OCI-LY7 (cell line): ENCODE measurements around the gene SLC2A5. TPM values are rescaled to one million over a fixed set of nuclear protein-coding genes. Genes with fewer than 3 reads are reported as not detected.

Experiments
- BruUV-seq: library from RNA; stranded (reverse); fragments of 400-500 nt; replicated peaks from 2 replicates; lab custom pipeline; 2021; lab: Mats Ljungman, UMichigan
- CTCF ChIA-PET: fragments of 300-600 bp; sonication (Branson Sonifier 250); formaldehyde crosslinking; loops from one replicate; lab custom pipeline; 2022; ENCODE audit warnings: antibody characterized with exemption; ENCODE audit not compliant: unreplicated experiment; lab: Charles Lee
- POLR2A ChIA-PET: fragments of 300-600 bp; sonication (Branson Sonifier 250); formaldehyde crosslinking; loops from one replicate; lab custom pipeline; 2022; ENCODE audit warnings: antibody characterized with exemption; lab: Charles Lee
- DNase-seq: peaks from one replicate; pipeline ENCODE4 v3.0.0-alpha.2; 2015; ENCODE audit warnings: low spot score
- H2AFZ ChIP-seq: fragments of 200-600 bp; sonication (generic), shearing (Covaris generic); 2 replicates; pipeline ENCODE4 v1.6.1; 2014; ENCODE audit warnings: mild to moderate bottlenecking, antibody characterized with exemption, low read length, moderate library complexity
- H3K27ac ChIP-seq: fragments of 200-600 bp; sonication (generic); 2 replicates; pipeline ENCODE4 v1.5.1; 2014; ENCODE audit warnings: mixed run types, low read depth, mild to moderate bottlenecking, moderate library complexity, low read length, inconsistent platforms; ENCODE audit not compliant: poor library complexity, severe bottlenecking
- H3K36me3 ChIP-seq: fragments of 200-600 bp; sonication (generic); 2 replicates; pipeline ENCODE4 v1.6.1; 2014; ENCODE audit warnings: mild to moderate bottlenecking, antibody characterized with exemption, low read length, moderate library complexity, mixed read lengths; ENCODE audit not compliant: insufficient read depth
- H3K4me1 ChIP-seq: fragments of 200-600 bp; sonication (generic); 2 replicates; pipeline ENCODE4 v1.5.1; 2014; ENCODE audit warnings: mild to moderate bottlenecking, low read length; ENCODE audit not compliant: insufficient read depth, poor library complexity, severe bottlenecking
- H3K4me2 ChIP-seq: fragments of 200-600 bp; sonication (generic); 2 replicates; pipeline ENCODE4 v1.6.1; 2014; ENCODE audit warnings: mild to moderate bottlenecking, low read length
- H3K4me3 ChIP-seq: fragments of 200-600 bp; sonication (generic); 2 replicates; pipeline ENCODE4 v1.5.1; 2014; ENCODE audit warnings: mild to moderate bottlenecking, low read depth, low read length; ENCODE audit not compliant: poor library complexity, severe bottlenecking
- H3K79me2 ChIP-seq: fragments of 200-600 bp; sonication (generic); 2 replicates; pipeline ENCODE4 v1.6.1; 2016; ENCODE audit warnings: low read depth, mild to moderate bottlenecking, low read length, moderate library complexity, mixed read lengths; ENCODE audit not compliant: insufficient read depth
- H3K9me2 ChIP-seq: fragments of 200-600 bp; sonication (generic); 2 replicates; pipeline ENCODE4 v1.6.1; 2016; ENCODE audit warnings: mild to moderate bottlenecking, low read length, mixed read lengths; ENCODE audit not compliant: insufficient read depth
- H3K9me3 ChIP-seq: fragments of 200-600 bp; sonication (generic); 2 replicates; pipeline ENCODE4 v1.6.1; 2014; ENCODE audit warnings: mild to moderate bottlenecking, mixed run types, low read length, mixed read lengths
- H4K20me1 ChIP-seq: fragments of 200-600 bp; sonication (generic); 2 replicates; pipeline ENCODE4 v1.6.1; 2014; ENCODE audit warnings: mild to moderate bottlenecking, antibody characterized with exemption, low read length, moderate library complexity, mixed read lengths; ENCODE audit not compliant: insufficient read depth
- CTCF ChIP-seq: fragments of 200-600 bp; sonication (generic); conservative IDR thresholded peaks from 2 replicates; pipeline ENCODE4 v1.5.1; 2014; ENCODE audit warnings: mild to moderate bottlenecking, antibody characterized with exemption, low read length, moderate library complexity, mixed read lengths
- EZH2phosphoT487 ChIP-seq: fragments of 200-600 bp; sonication (generic); IDR thresholded peaks from 2 replicates; pipeline ENCODE4 v1.6.1; 2018; ENCODE audit warnings: low read depth, borderline replicate concordance, mild to moderate bottlenecking, mixed run types, antibody characterized with exemption, low read length, moderate library complexity, mixed read lengths
- intact Hi-C: fragments of 100-400 bp; cut with micrococcal nuclease; formaldehyde crosslinking; loops from one replicate; pipeline ENCODE4 v1.10.0; 2022; ENCODE audit not compliant: unreplicated experiment
- total RNA-seq, 2 experiments: library from RNA; depleted of rRNA in 1 of 2; stranded (reverse); fragments of >200 nt in 1 of 2; shearing (Covaris generic) in 1 of 2; gene quantifications; 2 replicates each; pipeline ENCODE4 v1.2.3, GENCODE V29; 2014 to 2022

SLC2A5 gene
- total RNA-seq, 2 experiments from 2014 or later: 112 to 183 TPM

DNA sequence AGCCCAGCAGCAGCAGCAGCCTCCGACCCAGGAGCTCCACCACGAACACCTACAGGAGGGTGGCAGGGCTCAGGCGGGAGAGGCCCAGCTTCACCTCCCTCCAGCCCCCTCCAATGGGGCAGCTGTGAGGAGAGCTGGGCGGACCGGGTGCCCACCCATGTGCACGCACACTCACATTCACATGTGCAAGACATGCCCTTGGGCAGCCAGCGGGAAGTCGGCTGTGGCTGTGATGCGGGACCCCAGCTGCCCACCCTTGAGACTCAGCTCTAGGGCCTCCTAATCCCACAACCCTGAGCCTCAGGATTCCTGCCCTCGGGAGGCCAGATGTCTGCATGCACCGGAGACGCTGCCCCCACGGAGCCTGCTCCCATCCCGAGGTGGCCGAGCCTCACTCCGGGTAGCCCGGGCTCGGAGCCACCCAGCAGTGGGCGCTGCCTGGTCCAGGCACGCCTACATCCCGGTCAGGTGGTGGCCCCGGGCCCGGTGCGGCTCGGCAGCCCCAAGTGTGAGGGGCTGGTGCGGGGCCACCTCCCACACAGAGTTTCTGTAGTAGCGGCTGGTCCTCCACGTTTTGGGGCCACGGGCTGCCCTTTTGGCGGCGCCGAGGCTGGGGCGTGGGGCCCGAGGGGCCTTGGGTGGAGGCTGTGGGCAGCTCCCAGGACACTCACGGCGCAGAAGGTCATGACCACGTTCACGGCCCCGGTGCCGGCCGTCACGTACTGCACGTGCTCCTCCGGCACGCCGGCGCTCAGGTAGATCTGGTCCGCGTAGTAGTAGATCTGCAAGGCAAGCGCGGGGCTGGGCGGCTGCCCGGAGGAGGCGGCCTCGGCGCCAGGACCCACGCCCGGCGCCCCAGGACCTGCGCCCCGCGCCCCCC, 30.3 kb downstream of the SLC2A5 start:
- TF ChIP-seq EZH2phosphoT487: no peak
- no peak for TF ChIP-seq CTCF
- Histone ChIP-seq H3K4me1 (peaks cover 46% of the 10 kb centered on the region), H3K79me2 (no peaks in the 10 kb centered on the region), H3K27ac (peak overlapping the region; percentile 89), H4K20me1 (no peaks in the 10 kb centered on the region), H2AFZ (no peak overlapping the region), H3K36me3 (peaks cover 98% of the 10 kb centered on the region), H3K4me3 (no peak overlapping the region), H3K9me2 (no peaks in the 10 kb centered on the region), H3K9me3 (peaks cover 16% of the 10 kb centered on the region), H3K4me2 (no peak overlapping the region)
- ChIA-PET POLR2A (interaction anchor here (0.5 to 1.2 kb wide), 2 partner anchors 24 to 111 kb away, joined by 4 to 5 read pairs; no protein-coding TSS in a partner anchor), CTCF (no interaction called here)
- intact Hi-C loops: no loop called here
- BruUV-seq: no TSS peak
- DNase-seq: no peak

DNA sequence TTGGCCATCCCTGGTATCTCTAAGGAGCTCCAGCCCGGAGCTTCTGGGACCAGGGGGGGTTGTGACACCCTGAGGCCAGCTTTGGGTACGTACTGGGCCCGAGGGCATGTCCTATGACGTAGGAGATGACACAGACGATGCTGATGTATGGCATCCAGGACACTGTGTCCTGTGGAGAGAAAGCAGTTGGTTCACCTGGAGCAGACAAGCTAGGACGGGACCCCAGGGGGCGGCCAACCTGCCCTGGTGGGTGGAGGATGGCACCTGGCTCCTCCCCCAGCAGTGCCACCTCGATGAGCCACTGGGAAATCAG, 31.1 kb downstream of the SLC2A5 start:
- TF ChIP-seq EZH2phosphoT487 (no peak), CTCF (no peak)

More for the DNA sequence above, 31.1 kb downstream of the SLC2A5 start:
- H4K20me1 ChIP-seq: no peaks in the 10 kb centered on the region
- BruUV-seq: no TSS peak
- no peak for DNase-seq
- H3K79me2 ChIP-seq: no peaks in the 10 kb centered on the region
- no peaks in the 10 kb centered on the region for H3K9me2 ChIP-seq
- peak overlapping the region; percentile 1 for H3K4me3 ChIP-seq
- peaks cover 16% of the 10 kb centered on the region for H3K9me3 ChIP-seq
- intact Hi-C loops: no loop called here
- peaks cover 91% of the 10 kb centered on the region for H3K36me3 ChIP-seq
- H3K4me1 ChIP-seq: peaks cover 54% of the 10 kb centered on the region
- ChIA-PET CTCF (no interaction called here), POLR2A (interaction anchor here (0.5 to 1.2 kb wide), 2 partner anchors 25 to 110 kb away, joined by 4 to 5 read pairs; no protein-coding TSS in a partner anchor)
- peak overlapping the region; percentile 40 for H3K4me2 ChIP-seq
- H2AFZ ChIP-seq: no peak overlapping the region
- H3K27ac ChIP-seq: peak overlapping the region; percentile 89
